ENCODE results near the gene CARMIL3.

CARMIL3 gene

DNA sequence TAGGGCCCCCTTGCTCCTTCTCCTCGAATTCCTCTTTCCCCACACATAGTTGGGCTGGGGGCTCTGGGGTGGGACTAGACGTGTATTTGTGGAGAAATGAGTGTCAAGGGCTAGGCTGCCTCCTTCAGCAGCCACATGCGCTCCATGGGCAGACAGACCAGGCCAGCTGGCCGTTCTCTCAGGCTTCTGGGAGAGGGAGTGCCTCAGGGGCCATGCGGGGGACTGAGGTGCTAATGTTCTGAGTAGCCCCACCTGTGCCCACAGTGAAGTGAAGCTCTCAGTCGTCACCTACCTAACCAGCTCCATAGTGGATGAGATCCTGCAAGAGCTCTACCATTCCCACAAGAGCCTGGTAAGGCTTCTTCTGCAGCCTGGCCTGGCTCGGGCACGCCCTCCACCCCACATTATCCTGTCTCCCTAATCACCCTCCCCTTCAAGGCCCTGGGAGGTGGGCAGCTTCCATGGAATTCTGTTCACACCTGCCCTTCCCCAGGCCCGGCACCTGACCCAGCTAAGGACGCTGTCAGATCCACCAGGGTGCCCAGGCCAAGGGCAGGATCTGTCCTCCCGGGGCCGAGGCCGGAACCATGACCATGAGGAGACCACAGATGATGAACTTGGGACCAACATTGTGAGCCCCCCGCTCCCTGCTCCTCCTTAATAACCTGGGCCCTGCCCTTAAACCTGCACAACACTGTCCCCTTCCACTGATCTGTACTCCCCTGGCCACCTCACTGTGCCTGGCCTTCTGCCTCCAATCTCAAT, 10.6 kb downstream of the CARMIL3 start:
- H3K4me1 ChIP-seq (ENCODE audit: insufficient read depth, low read length) = no peaks in the 10 kb centered on the region
- H2AFZ ChIP-seq (ENCODE audit: low read depth, low read length) = no peak overlapping the region
- H3K4me3 ChIP-seq (ENCODE audit: low read length) = no peak overlapping the region
- H3K27me3 ChIP-seq (ENCODE audit: insufficient read depth, low read length) = no peaks in the 10 kb centered on the region
- no peaks in the 10 kb centered on the region for H3K9me3 ChIP-seq (ENCODE audit: low read length)
- H3K36me3 ChIP-seq (ENCODE audit: insufficient read depth, low read length) = peaks cover 6% of the 10 kb centered on the region

DNA sequence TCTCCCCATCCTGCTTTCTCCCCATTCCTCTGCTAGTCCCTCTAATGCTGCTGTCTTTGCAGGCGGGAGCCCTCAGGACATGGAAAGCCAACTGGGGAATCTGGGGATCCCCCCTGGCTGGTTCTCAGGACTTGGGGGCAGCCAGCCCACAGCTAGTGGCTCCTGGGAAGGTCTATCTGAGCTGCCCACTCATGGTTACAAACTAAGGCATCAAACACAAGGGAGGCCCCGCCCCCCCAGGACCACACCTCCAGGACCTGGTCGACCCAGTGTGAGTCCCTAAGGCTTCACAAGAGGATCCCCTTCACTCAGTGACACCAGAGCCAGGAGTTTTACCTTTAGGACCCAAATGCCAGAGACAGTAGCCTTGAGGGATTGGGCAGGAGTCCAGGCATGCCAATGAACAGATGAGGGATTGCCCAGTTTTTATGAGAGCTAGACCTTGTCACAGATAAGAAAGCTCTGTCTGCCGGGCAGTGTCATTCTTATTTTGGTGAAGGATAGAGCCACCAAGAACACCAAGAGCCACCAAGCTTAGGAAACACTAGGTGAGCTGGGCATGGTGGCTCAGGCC, 11.5 kb downstream of the CARMIL3 start:
- Histone ChIP-seq H3K36me3 (ENCODE audit: insufficient read depth, low read length) (peaks cover 6% of the 10 kb centered on the region), H2AFZ (ENCODE audit: low read depth, low read length) (no peak overlapping the region), H3K9me3 (ENCODE audit: low read length) (no peaks in the 10 kb centered on the region), H3K4me1 (ENCODE audit: insufficient read depth, low read length) (no peaks in the 10 kb centered on the region), H3K27me3 (ENCODE audit: insufficient read depth, low read length) (no peaks in the 10 kb centered on the region), H3K4me3 (ENCODE audit: low read length) (no peak overlapping the region)

DNA sequence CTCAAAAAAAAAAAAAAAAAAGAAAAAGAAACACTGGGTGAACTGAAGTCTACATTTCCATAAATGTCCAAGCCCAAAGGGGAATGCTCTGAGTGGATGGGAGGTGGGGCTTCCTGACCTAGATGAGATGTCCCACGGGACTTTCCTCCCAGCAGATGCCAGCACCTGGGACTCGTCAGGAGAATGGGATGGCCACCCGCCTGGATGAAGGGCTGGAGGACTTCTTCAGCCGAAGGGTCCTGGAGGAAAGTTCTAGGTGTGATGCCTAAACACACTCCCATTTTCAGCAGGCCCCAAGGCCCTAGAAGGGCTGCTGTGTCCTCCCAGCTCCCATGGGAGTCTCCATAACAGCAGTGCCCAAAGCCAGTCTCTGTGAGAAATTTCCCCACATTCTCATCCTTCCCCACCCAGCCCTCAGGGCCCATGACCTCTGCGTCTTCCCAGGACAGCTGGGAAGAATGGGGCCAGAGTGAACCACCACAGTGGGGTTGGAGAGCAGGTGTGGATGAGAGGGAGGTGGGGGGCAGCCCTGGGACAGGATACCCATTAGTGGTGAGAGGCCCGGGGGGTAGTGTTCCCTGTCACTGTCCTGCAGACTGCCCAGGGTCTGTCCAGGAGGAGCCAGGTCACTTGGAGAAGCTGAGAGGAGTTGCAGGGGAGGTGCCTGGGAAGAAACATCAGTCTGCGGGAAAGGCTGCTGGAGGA, 12.4 kb downstream of the CARMIL3 start:
- no peaks in the 10 kb centered on the region for H3K27me3 ChIP-seq (ENCODE audit: insufficient read depth, low read length)
- no peaks in the 10 kb centered on the region for H3K4me1 ChIP-seq (ENCODE audit: insufficient read depth, low read length)
- no peak overlapping the region for H2AFZ ChIP-seq (ENCODE audit: low read depth, low read length)
- peaks cover 6% of the 10 kb centered on the region for H3K36me3 ChIP-seq (ENCODE audit: insufficient read depth, low read length)
- no peak overlapping the region for H3K4me3 ChIP-seq (ENCODE audit: low read length)
- H3K9me3 ChIP-seq (ENCODE audit: low read length) = no peaks in the 10 kb centered on the region

DNA sequence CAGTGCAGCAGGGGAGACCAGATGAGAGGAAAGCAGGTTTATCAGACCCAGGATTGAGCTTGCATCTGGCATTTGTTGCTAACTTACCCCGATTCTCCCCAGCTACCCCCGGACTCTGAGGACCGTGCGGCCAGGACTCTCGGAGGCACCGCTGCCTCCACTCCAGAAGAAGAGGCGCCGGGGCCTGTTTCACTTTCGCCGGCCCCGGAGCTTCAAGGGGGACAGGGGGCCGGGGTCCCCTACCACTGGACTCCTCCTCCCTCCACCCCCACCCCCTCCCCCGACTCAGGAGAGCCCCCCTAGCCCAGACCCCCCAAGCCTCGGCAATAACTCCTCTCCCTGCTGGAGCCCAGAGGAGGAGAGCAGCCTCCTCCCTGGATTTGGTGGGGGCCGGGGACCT, 13.0 kb downstream of the CARMIL3 start:
- no peak overlapping the region for H3K4me3 ChIP-seq (ENCODE audit: low read length)
- no peaks in the 10 kb centered on the region for H3K9me3 ChIP-seq (ENCODE audit: low read length)
- H3K36me3 ChIP-seq (ENCODE audit: insufficient read depth, low read length) = peaks cover 5% of the 10 kb centered on the region
- H3K27me3 ChIP-seq (ENCODE audit: insufficient read depth, low read length) = no peaks in the 10 kb centered on the region
- H2AFZ ChIP-seq (ENCODE audit: low read depth, low read length) = no peak overlapping the region
- H3K4me1 ChIP-seq (ENCODE audit: insufficient read depth, low read length) = no peaks in the 10 kb centered on the region

DNA sequence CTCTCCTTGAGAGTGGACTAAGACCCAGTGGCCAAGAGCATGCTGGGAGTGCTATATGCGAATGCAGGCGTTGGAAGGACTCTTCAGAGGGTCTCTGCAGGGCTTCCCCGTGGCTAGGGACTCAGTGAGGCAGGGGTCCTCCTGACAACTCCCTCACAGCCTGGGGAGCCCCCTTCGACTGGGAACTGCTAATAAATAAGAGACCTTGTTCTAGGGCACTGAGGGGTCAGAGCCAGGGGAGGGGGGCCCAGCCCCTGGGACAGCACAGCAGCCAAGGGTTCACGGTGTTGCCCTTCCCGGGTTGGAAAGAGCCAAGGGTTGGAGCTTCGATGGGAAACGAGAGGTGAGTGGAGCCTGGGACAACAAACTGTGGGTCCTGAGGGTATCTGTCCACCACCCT, 13.6 kb downstream of the CARMIL3 start:
- no peaks in the 10 kb centered on the region for H3K4me1 ChIP-seq (ENCODE audit: insufficient read depth, low read length)
- no peaks in the 10 kb centered on the region for H3K9me3 ChIP-seq (ENCODE audit: low read length)
- no peaks in the 10 kb centered on the region for H3K36me3 ChIP-seq (ENCODE audit: insufficient read depth, low read length)
- no peak overlapping the region for H3K4me3 ChIP-seq (ENCODE audit: low read length)
- H2AFZ ChIP-seq (ENCODE audit: low read depth, low read length) = no peak overlapping the region
- H3K27me3 ChIP-seq (ENCODE audit: insufficient read depth, low read length) = no peaks in the 10 kb centered on the region

DNA sequence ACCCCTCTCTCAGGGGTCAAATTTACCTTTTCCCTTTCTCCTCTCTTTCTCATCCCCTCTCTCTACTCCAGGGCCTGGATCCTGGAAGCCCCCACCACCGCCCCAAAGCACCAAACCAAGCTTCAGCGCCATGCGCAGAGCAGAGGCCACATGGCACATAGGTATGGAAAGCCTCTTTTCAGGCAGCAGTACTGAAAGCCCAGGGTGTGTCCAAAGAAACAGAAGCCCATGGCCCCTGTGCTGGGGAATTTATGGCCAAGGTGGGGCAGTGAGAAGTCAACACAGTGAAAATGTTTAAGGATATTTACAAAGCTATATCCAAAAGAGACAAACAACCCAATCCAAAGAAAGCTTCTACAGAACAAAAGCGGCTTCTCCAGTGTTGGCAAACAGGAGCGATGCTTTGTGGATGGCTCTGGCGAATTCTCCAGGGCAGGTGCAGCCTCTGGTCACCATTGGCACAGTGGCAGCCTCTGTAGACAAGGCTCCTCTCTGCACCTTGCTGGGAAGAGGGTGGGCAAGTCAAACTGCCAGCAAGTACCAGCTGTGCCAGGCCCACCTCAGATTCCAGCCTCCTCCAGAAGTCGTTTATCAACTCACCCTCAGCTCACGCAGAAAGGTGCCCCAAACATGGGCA, 14.8 kb downstream of the CARMIL3 start:
- Histone ChIP-seq H3K9me3 (ENCODE audit: low read length) (no peaks in the 10 kb centered on the region), H3K4me3 (ENCODE audit: low read length) (no peak overlapping the region), H2AFZ (ENCODE audit: low read depth, low read length) (no peak overlapping the region), H3K36me3 (ENCODE audit: insufficient read depth, low read length) (no peaks in the 10 kb centered on the region), H3K27me3 (ENCODE audit: insufficient read depth, low read length) (no peaks in the 10 kb centered on the region), H3K4me1 (ENCODE audit: insufficient read depth, low read length) (no peaks in the 10 kb centered on the region)

DNA sequence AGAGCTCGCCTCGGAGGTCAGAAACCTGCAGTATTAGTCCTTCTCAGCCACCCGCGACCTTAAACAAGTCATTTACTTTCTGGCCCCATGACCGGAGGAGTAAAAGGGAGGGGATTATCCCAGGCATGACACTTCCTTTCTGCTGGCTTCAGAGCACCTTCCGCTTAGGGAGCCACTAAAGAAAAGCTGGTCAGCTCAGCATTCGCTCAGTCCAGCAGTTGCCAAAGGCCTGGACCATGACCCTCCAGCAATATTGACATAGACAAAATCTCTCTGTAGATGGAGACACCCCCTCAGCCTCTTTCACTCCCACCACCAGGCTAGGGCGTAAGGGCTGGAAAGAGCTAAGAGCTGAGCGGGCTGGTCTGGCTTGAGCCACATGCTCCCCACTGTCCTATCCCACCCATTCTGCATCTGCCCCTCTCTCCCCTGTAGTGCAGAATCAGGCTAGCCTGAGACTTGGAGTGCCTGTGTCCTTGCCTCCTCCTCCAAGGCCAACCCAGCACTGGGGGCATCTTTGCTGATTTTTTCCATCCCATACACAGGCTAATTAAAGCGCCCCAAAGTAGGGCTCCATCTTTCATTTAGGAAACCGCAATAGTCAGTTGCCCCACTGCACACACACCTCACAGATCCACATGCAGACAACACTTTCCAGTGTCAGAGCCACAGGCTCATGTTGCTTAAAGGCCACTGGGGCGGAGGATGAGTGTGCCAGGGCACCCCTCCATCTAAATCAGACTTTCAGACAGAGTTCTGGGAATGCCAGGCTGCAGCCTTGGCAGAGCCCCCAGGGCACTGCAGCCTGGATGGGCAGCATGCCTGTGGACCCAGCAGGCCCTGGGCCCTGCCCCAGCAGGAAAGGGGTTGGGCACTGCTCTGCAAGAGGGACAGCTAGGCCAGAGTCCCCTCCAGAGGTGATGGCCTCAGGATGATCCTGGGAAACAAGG, 15.6 kb downstream of the CARMIL3 start:
- H3K27me3 ChIP-seq (ENCODE audit: insufficient read depth, low read length) = no peaks in the 10 kb centered on the region
- no peaks in the 10 kb centered on the region for H3K4me1 ChIP-seq (ENCODE audit: insufficient read depth, low read length)
- no peak overlapping the region for H2AFZ ChIP-seq (ENCODE audit: low read depth, low read length)
- no peak overlapping the region for H3K4me3 ChIP-seq (ENCODE audit: low read length)
- no peaks in the 10 kb centered on the region for H3K36me3 ChIP-seq (ENCODE audit: insufficient read depth, low read length)
- no peaks in the 10 kb centered on the region for H3K9me3 ChIP-seq (ENCODE audit: low read length)

DNA sequence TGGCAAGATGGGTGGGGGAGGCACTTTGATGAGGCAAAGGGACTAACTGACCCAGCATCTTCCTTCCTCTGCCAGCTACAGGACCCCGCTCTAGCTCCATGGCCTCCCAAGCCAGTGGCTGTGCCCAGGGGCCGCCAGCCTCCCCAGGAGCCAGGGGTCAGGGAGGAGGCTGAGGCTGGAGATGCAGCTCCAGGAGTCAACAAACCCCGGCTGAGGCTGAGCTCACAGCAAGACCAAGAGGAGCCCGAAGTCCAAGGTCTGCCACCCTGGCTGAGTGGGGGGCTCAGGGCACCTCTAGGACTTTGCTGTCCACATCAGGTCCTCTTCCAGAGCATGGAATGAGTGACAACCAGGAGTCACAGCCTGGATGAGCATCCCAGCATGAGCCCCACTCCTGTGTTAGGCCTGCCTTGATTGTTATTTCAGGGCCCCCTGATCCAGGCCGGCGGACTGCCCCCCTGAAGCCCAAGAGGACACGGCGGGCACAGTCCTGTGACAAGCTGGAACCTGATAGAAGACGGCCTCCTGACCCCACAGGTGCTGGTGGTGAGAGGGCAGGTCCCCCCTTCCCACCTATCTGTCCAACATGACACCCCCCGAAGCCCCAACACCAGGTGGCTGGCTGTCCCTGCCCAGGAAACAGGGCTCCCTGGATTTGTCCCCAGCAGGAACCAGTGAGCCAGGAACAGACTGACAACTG, 17.1 kb downstream of the CARMIL3 start:
- H3K4me3 ChIP-seq (ENCODE audit: low read length) = no peak overlapping the region
- no peaks in the 10 kb centered on the region for H3K4me1 ChIP-seq (ENCODE audit: insufficient read depth, low read length)
- no peaks in the 10 kb centered on the region for H3K27me3 ChIP-seq (ENCODE audit: insufficient read depth, low read length)
- H2AFZ ChIP-seq (ENCODE audit: low read depth, low read length) = no peak overlapping the region
- no peaks in the 10 kb centered on the region for H3K36me3 ChIP-seq (ENCODE audit: insufficient read depth, low read length)
- H3K9me3 ChIP-seq (ENCODE audit: low read length) = no peaks in the 10 kb centered on the region

DNA sequence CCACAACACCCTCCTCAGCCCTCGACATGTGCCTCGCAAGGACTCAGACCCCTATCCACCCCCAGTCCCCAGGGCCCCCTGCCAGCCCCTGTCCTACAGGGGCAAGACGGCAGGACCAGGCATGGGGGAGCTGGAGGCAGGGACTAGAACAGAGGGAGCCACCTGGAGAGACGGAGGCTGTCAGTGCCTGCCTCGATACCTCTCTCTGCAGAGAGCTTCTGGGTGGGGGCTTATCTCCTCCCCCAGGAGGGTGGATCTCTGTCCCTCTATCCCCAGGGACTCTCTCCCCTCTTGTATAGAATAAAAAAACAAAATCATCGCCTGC, 17.6 kb downstream of the CARMIL3 start:
- Histone ChIP-seq H3K4me1 (ENCODE audit: insufficient read depth, low read length) (no peaks in the 10 kb centered on the region), H3K4me3 (ENCODE audit: low read length) (no peak overlapping the region), H3K27me3 (ENCODE audit: insufficient read depth, low read length) (no peaks in the 10 kb centered on the region), H2AFZ (ENCODE audit: low read depth, low read length) (no peak overlapping the region), H3K9me3 (ENCODE audit: low read length) (no peaks in the 10 kb centered on the region), H3K36me3 (ENCODE audit: insufficient read depth, low read length) (no peaks in the 10 kb centered on the region)

DNA sequence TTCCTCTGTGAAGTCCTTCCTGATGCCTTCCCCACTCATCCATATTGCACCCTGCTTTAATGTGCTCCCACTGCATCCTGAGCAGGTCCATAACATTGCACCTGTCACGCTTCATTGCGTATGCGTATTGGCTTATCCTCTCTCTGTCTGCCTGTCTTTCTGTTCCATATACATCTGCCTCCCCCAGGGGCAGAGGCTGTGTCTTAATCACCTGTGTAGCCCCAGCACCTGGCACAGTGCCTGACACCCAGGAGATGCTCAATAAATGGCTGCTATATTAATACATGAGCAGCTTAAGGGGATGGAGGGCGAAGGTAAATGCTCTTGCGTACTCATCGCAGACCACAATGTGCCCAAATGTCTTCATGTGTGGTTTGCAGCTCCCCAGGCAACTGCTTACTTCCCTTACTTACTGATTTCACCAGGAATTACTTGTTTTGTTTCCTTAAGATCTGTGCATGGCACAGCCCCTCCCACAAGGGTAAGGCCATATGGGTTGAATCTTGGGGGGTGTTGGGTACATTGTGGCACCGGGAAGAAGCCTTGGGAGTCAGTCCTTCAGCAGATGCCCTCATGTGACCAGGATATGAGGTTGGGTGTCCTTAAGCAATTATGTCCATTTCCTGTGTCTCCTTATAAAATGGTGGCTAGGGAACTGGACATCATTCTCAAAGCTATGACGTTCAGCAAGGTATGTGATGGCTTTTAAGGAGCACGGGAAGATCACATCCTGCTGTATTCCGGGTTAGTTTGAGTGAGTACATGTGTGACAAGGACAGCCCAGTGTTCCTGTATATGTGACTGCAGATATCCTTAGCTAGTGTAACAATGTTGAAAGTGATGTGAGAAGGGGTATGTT, 18.7 kb downstream of the CARMIL3 start:
- H3K4me1 ChIP-seq (ENCODE audit: insufficient read depth, low read length) = no peaks in the 10 kb centered on the region
- no peak overlapping the region for H3K4me3 ChIP-seq (ENCODE audit: low read length)
- H3K9me3 ChIP-seq (ENCODE audit: low read length) = no peaks in the 10 kb centered on the region
- no peak overlapping the region for H2AFZ ChIP-seq (ENCODE audit: low read depth, low read length)
- H3K36me3 ChIP-seq (ENCODE audit: insufficient read depth, low read length) = no peaks in the 10 kb centered on the region
- H3K27me3 ChIP-seq (ENCODE audit: insufficient read depth, low read length) = no peaks in the 10 kb centered on the region

DNA sequence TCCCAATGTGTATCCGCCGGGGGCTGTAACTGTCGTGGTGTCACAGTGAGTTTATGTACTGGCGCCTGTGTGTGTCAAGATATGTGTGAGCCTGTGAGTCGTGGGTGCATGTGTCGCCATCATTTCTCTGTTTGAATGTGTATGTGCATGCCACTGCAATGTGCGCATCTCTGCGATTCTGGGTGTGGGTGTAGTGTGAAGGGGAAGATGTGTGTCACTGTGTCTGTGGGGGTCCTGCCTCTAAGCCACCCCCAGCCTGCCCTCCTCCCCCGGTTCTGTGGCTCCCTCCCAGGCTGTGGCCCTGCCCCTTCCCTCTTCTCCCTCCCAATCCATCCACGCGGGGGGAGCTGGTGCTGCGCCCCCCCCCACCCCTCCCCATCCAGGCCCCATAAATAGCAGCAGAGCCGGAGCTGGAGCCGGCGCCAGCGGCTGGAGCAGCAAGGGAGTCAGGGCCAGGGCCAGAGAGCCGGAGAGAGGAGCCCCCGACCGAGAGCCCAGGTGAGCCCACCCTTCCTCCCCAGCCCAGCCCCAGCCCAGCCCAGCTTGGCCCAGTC, 19.4 kb downstream of the CARMIL3 start, which contains the start of gene CPNE6:
TSS of gene CPNE6 (plus strand) at position 419 of the 554 bp plus-strand sequence. CDS start 1,375 bp downstream, outside the sequence.
- H3K36me3 ChIP-seq (ENCODE audit: insufficient read depth, low read length) = no peaks in the 10 kb centered on the region
- H3K4me3 ChIP-seq (ENCODE audit: low read length) = no peak within 1 kb of the TSS
- H3K4me1 ChIP-seq (ENCODE audit: insufficient read depth, low read length) = no peaks in the 10 kb centered on the region
- no peaks in the 10 kb centered on the region for H3K9me3 ChIP-seq (ENCODE audit: low read length)
- no peak within 1 kb of the TSS for H2AFZ ChIP-seq (ENCODE audit: low read depth, low read length)
- H3K27me3 ChIP-seq (ENCODE audit: insufficient read depth, low read length) = peaks cover 2% of the 10 kb centered on the region

Data from neuron (in vitro differentiated cells).